DOHH2 (cell line): ENCODE data around the gene ELF1.

ENCODE experiments used
- H3F3A ChIP-seq: fragments of 200-600 bp; sonication (generic), shearing (Covaris generic); 2 replicates; pipeline ENCODE4 v1.6.0; 2016; ENCODE audit warnings: antibody characterized with exemption, mild to moderate bottlenecking; ENCODE audit not compliant: control insufficient read depth, insufficient read depth
- H3K27ac ChIP-seq: fragments of 200-600 bp; sonication (generic); 2 replicates; pipeline ENCODE4 v1.5.1; 2014; ENCODE audit warnings: low read depth, mild to moderate bottlenecking, low read length, moderate library complexity
- H3K27me3 ChIP-seq: fragments of 200-600 bp; sonication (generic); 2 replicates; pipeline ENCODE4 v1.6.1; 2014; ENCODE audit warnings: mild to moderate bottlenecking, low read length, mixed read lengths; ENCODE audit not compliant: control insufficient read depth
- H3K36me3 ChIP-seq: fragments of 200-600 bp; sonication (generic); 2 replicates; pipeline ENCODE4 v1.6.1; 2014; ENCODE audit warnings: mild to moderate bottlenecking, low read length, moderate library complexity, mixed read lengths; ENCODE audit not compliant: control insufficient read depth
- H3K4me1 ChIP-seq: fragments of 200-600 bp; sonication (generic); 2 replicates; pipeline ENCODE4 v1.6.1; 2014; ENCODE audit warnings: mild to moderate bottlenecking, low read length, mixed read lengths; ENCODE audit not compliant: control insufficient read depth
- H3K4me2 ChIP-seq: fragments of 200-600 bp; sonication (generic); 2 replicates; pipeline ENCODE4 v1.6.0; 2014; ENCODE audit warnings: mild to moderate bottlenecking, low read length, moderate library complexity
- H3K4me3 ChIP-seq: fragments of 200-600 bp; sonication (generic); 2 replicates; pipeline ENCODE4 v1.5.1; 2014; ENCODE audit warnings: mild to moderate bottlenecking, low read length, mixed read lengths
- H3K79me2 ChIP-seq: fragments of 200-600 bp; sonication (generic); 2 replicates; pipeline ENCODE4 v1.6.1; 2014; ENCODE audit warnings: mild to moderate bottlenecking, low read length, mixed read lengths; ENCODE audit not compliant: control insufficient read depth
- H3K9me2 ChIP-seq: fragments of 200-600 bp; sonication (generic); replicated peaks from 2 replicates; pipeline ENCODE4 v1.6.1; 2014; ENCODE audit warnings: mild to moderate bottlenecking, low read length, mixed read lengths; ENCODE audit not compliant: control insufficient read depth
- H3K9me3 ChIP-seq: fragments of 200-600 bp; sonication (generic); 2 replicates; pipeline ENCODE4 v1.6.1; 2014; ENCODE audit warnings: antibody characterized with exemption, low read length, mixed read lengths; ENCODE audit not compliant: control insufficient read depth, insufficient read depth
- H4K20me1 ChIP-seq: fragments of 200-600 bp; sonication (generic); 2 replicates; pipeline ENCODE4 v1.6.0; 2014; ENCODE audit warnings: low read depth, mild to moderate bottlenecking, antibody characterized with exemption, low read length, moderate library complexity; ENCODE audit not compliant: control insufficient read depth, insufficient read depth
- CTCF ChIP-seq: fragments of 200-600 bp; sonication (generic); IDR thresholded peaks from one replicate; pipeline ENCODE4 v1.5.1; 2014; ENCODE audit warnings: antibody characterized with exemption, mild to moderate bottlenecking, low read depth, low read length; ENCODE audit not compliant: poor library complexity, severe bottlenecking
- EZH2phosphoT487 ChIP-seq: fragments of 200-600 bp; sonication (generic); IDR thresholded peaks from 2 replicates; pipeline ENCODE4 v1.6.1; 2017; ENCODE audit warnings: borderline replicate concordance, mild to moderate bottlenecking, antibody characterized with exemption, low read length, moderate library complexity, mixed read lengths

ELF1 gene

GRCh38 chr13:41005704-41006103, 13.4 kb downstream of the ELF1 start:
- peak overlapping the region; percentile 83 for H3K4me2 ChIP-seq
- H3K27me3 ChIP-seq = no peaks in the 10 kb centered on the region
- no peaks in the 10 kb centered on the region for H3K9me3 ChIP-seq
- H3K4me1 ChIP-seq = peaks cover 92% of the 10 kb centered on the region
- H3K4me3 ChIP-seq = peak overlapping the region; percentile 70
- peaks cover 66% of the 10 kb centered on the region for H3F3A ChIP-seq
- H3K36me3 ChIP-seq = peaks cover 74% of the 10 kb centered on the region
- no peaks in the 10 kb centered on the region for H3K9me2 ChIP-seq
- 0 out of 2 replicates have a peak, but pooled peaks cover 6% of the 10 kb centered on the region for H4K20me1 ChIP-seq
- H3K79me2 ChIP-seq = peaks cover 93% of the 10 kb centered on the region
- TF ChIP-seq EZH2phosphoT487 (no peak), CTCF (no peak)
- peak overlapping the region; percentile 97 for H3K27ac ChIP-seq

GRCh38 chr13:41004875-41005693, 14.0 kb downstream of the ELF1 start:
- H3K4me3 ChIP-seq = peak overlapping the region; percentile 71
- H3K36me3 ChIP-seq = peaks cover 80% of the 10 kb centered on the region
- no peaks in the 10 kb centered on the region for H3K9me3 ChIP-seq
- 0 out of 2 replicates have a peak, but pooled peaks cover 6% of the 10 kb centered on the region for H4K20me1 ChIP-seq
- no peaks in the 10 kb centered on the region for H3K9me2 ChIP-seq
- peak overlapping the region; percentile 97 for H3K27ac ChIP-seq
- TF ChIP-seq CTCF (no peak), EZH2phosphoT487 (no peak)
- H3K4me1 ChIP-seq = peaks cover 96% of the 10 kb centered on the region
- H3K79me2 ChIP-seq = peaks cover 94% of the 10 kb centered on the region
- peak overlapping the region; percentile 83 for H3K4me2 ChIP-seq
- peaks cover 66% of the 10 kb centered on the region for H3F3A ChIP-seq
- H3K27me3 ChIP-seq = no peaks in the 10 kb centered on the region

- Histone ChIP-seq H3K79me2 (peaks cover 94% of the 10 kb centered on the region), H3K9me2 (no peaks in the 10 kb centered on the region), H4K20me1 (0 out of 2 replicates have a peak, but pooled peaks cover 9% of the 10 kb centered on the region), H3K4me3 (no peak overlapping the region), H3K36me3 (peaks cover 88% of the 10 kb centered on the region), H3F3A (peaks cover 47% of the 10 kb centered on the region), H3K9me3 (no peaks in the 10 kb centered on the region), H3K27ac (peak overlapping the region; percentile 97), H3K4me1 (peaks cover 97% of the 10 kb centered on the region), H3K4me2 (peak overlapping the region; percentile 83), H3K27me3 (no peaks in the 10 kb centered on the region)
- TF ChIP-seq EZH2phosphoT487 (no peak), CTCF (no peak)
Observed at GRCh38 chr13:41002606-41003005, 16.5 kb downstream of the ELF1 start.
